DMS153 treated with DMSO at 0.1 percent for 48 hours (cell line): ENCODE results near the gene MAPK9.

Source experiments
- DNase-seq: peaks from one replicate; lab custom pipeline; 2025; ENCODE audit not compliant: unreplicated experiment; lab: John Stamatoyannopoulos, UW

MAPK9 gene

GRCh38 chr5:180296771-180297170 lies 4.9 kb upstream of the MAPK9 start:
- no peak for DNase-seq

GRCh38 chr5:180294913-180295555 lies 3.2 kb upstream of the MAPK9 start:
- DNase-seq = no peak

GRCh38 chr5:180294411-180294810 lies 2.5 kb upstream of the MAPK9 start:
- no peak for DNase-seq

- no peak for DNase-seq
These were observed 496 bp downstream of the MAPK9 start for GRCh38 chr5:180291234-180291940.

- no peak for DNase-seq
These were observed 1.2 kb downstream of the MAPK9 start for GRCh38 chr5:180290568-180291233.

- DNase-seq = no peak
These were observed 1.9 kb downstream of the MAPK9 start for GRCh38 chr5:180289966-180290365.

- no peak for DNase-seq
These were observed 2.5 kb downstream of the MAPK9 start for GRCh38 chr5:180289433-180289832.

- DNase-seq = no peak
These were observed 4.0 kb downstream of the MAPK9 start for GRCh38 chr5:180287868-180288267.

GRCh38 chr5:180287404-180287803 lies 4.5 kb downstream of the MAPK9 start:
- DNase-seq = no peak

GRCh38 chr5:180284149-180284548 lies 7.7 kb downstream of the MAPK9 start:
- DNase-seq = no peak

GRCh38 chr5:180283026-180283615 lies 8.8 kb downstream of the MAPK9 start:
- no peak for DNase-seq

GRCh38 chr5:180282281-180282680 lies 9.6 kb downstream of the MAPK9 start:
- no peak for DNase-seq

GRCh38 chr5:180281706-180282105 lies 10.2 kb downstream of the MAPK9 start:
- DNase-seq = no peak

- DNase-seq = no peak
These were observed 17.2 kb downstream of the MAPK9 start for GRCh38 chr5:180274695-180275094.

GRCh38 chr5:180271221-180271620 lies 20.7 kb downstream of the MAPK9 start:
- DNase-seq = no peak

- no peak for DNase-seq
These were observed 32.6 kb downstream of the MAPK9 start for GRCh38 chr5:180259260-180259611.

- DNase-seq = no peak
These were observed 38.7 kb downstream of the MAPK9 start for GRCh38 chr5:180253036-180253824.

GRCh38 chr5:180251887-180252286 lies 40.0 kb downstream of the MAPK9 start:
- no peak for DNase-seq

GRCh38 chr5:180251141-180251540 lies 40.7 kb downstream of the MAPK9 start:
- DNase-seq = no peak

- DNase-seq = no peak
These were observed 41.6 kb downstream of the MAPK9 start for GRCh38 chr5:180250329-180250728.

GRCh38 chr5:180241600-180241999 lies 50.3 kb downstream of the MAPK9 start:
- DNase-seq = no peak
